ENCODE data around the gene TIE1. TPM values are rescaled to one million over a fixed set of nuclear protein-coding genes. Genes with fewer than 3 reads are reported as not detected.

The TIE1 gene
- total and polyA plus RNA-seq, 2 of the 13 experiments (the other 11 are each of a cell fraction or from before 2014, with no cell fraction given): 0.58 to 0.84 TPM

GRCh38 chr1:43307458-43308158 is 6.8 kb downstream of the TIE1 start (continued):
- TF ChIP-seq ZNF18 (CRISPR knock-in tag; IDR thresholded peaks at IDR 0.05; ENCODE audit: insufficient replicate concordance) (no peak), KDM2A (CRISPR knock-in tag; IDR thresholded peaks at IDR 0.05; ENCODE audit: borderline replicate concordance, low read depth) (no peak), IKZF1 (IDR thresholded peaks at IDR 0.05) (no peak), TIGD3 (CRISPR knock-in tag; IDR thresholded peaks at IDR 0.05; ENCODE audit: borderline replicate concordance) (no peak)

- ATAC-seq: peak; percentile 24; the same call in 1 of the 3 replicates
- Histone ChIP-seq H3K4me3 (replicated peaks in 1 of 3; ENCODE audit: insufficient read depth in 1 of 3, low read depth in 2 of 3, low read length in 3 of 3) (no peak overlapping the region), H3K36me3 (replicated peaks in 1 of 2; ENCODE audit: control insufficient read depth in 1 of 2, insufficient read depth in 2 of 2, low read length in 2 of 2) (no peaks in the 10 kb centered on the region), H4K20me1 (ENCODE audit: insufficient read depth, low read length) (no peaks in the 10 kb centered on the region), H3K27ac (ENCODE audit: extremely low read length, insufficient read depth, low read length) (no peak overlapping the region), H2AFZ (ENCODE audit: low read length) (no peak overlapping the region), H3K4me2 (ENCODE audit: low read depth, low read length) (no peak overlapping the region), H3K4me1 (ENCODE audit: insufficient read depth, low read length) (peaks cover 31% of the 10 kb centered on the region), H3K79me2 (ENCODE audit: insufficient read depth, low read length) (no peaks in the 10 kb centered on the region), H3K9me3 (ENCODE audit: low read length) (no peaks in the 10 kb centered on the region), H3K27me3 (ENCODE audit: control insufficient read depth in 1 of 2, insufficient read depth in 2 of 2, low read length in 2 of 2) (peaks cover 1 to 60% of the 10 kb centered on the region in 2 experiments; a peak in 3 of 5 replicates), H3K9ac (ENCODE audit: insufficient read depth, low read depth, low read length) (no peak overlapping the region)
- no TSS peak for BruUV-seq (replicated peaks)
- DNase-seq (ENCODE audit: low spot score): no peak
- FAIRE-seq: no peak
- CTCF ChIA-PET (ENCODE audit: low intra/inter-chr PET ratio, low total read pairs): no interaction called here
- 43% methylated on average over 14 of the region's 20 CpGs for WGBS (ENCODE audit: low lambda C conversion rate)
- in situ Hi-C loops (cut with HindIII; ENCODE audit: extremely low pct_ligation_motif_present, low pct_unique_long_range_greater_than_20kb) (no loop called here), intact Hi-C loops (cut with micrococcal nuclease; ENCODE audit: unreplicated experiment) (no loop called here)
- TF ChIP-seq STAG1 (CRISPR knock-in tag; IDR thresholded peaks at IDR 0.05): 0 out of 2 replicates have a peak, but pooled peaks have one; percentile 20
- no peak for TF ChIP-seq ELF1 (CRISPR knock-in tag; IDR thresholded peaks at IDR 0.05)
- POLR2A ChIA-PET: no interaction called here
Observed at GRCh38 chr1:43308635-43309404, 8.0 kb downstream of the TIE1 start.

All from HepG2 (cell line).